Activated gamma-delta T cell (primary cell): ENCODE results near the gene INPPL1.

ENCODE experiments used
- DNase-seq: peaks from one replicate; lab custom pipeline; 2025; lab: John Stamatoyannopoulos, UW

The INPPL1 gene

GRCh38 chr11:72231396-72232259, 7.1 kb downstream of the INPPL1 start:
- no peak for DNase-seq

- no peak for DNase-seq
Measured at GRCh38 chr11:72232260-72233055, 7.9 kb downstream of the INPPL1 start.

GRCh38 chr11:72233056-72233772, 8.6 kb downstream of the INPPL1 start:
- DNase-seq = no peak

- no peak for DNase-seq
Measured at GRCh38 chr11:72233773-72234513, 9.4 kb downstream of the INPPL1 start.

GRCh38 chr11:72234514-72234830, 9.9 kb downstream of the INPPL1 start:
- DNase-seq = no peak

GRCh38 chr11:72234920-72235319, 10.4 kb downstream of the INPPL1 start:
- DNase-seq = no peak

- DNase-seq = no peak
Measured at GRCh38 chr11:72235351-72236057, 10.9 kb downstream of the INPPL1 start.

GRCh38 chr11:72236083-72236697, 11.6 kb downstream of the INPPL1 start:
- no peak for DNase-seq

- no peak for DNase-seq
Measured at GRCh38 chr11:72236774-72237111, 12.2 kb downstream of the INPPL1 start.

- DNase-seq = no peak
Measured at GRCh38 chr11:72237112-72237931, 12.8 kb downstream of the INPPL1 start.

- DNase-seq = no peak
Measured at GRCh38 chr11:72238040-72238450, 13.5 kb downstream of the INPPL1 start.

GRCh38 chr11:72238492-72239312, 14.1 kb downstream of the INPPL1 start:
- DNase-seq = no peak

GRCh38 chr11:72239313-72239848, 14.8 kb downstream of the INPPL1 start:
- no peak for DNase-seq

GRCh38 chr11:72239849-72240460, 15.4 kb downstream of the INPPL1 start:
- no peak for DNase-seq

GRCh38 chr11:72240461-72241290, 16.1 kb downstream of the INPPL1 start:
- no peak for DNase-seq

GRCh38 chr11:72241291-72241781, 16.8 kb downstream of the INPPL1 start:
- no peak for DNase-seq

- no peak for DNase-seq
Measured at GRCh38 chr11:72242141-72242540, 17.6 kb downstream of the INPPL1 start.
